H9 (cell line): ENCODE results near the gene FCN2. TPM values are rescaled to one million over a fixed set of nuclear protein-coding genes. Genes with fewer than 3 reads are reported as not detected.

Source experiments
- DNase-seq: peaks from one replicate; pipeline ENCODE4 v3.0.0-alpha.2; 2017
- H2AFZ ChIP-seq: one replicate; pipeline ENCODE4 v1.6.1; 2013; ENCODE audit warnings: mild to moderate bottlenecking, low read length, control low read depth, moderate library complexity
- H2AK5ac ChIP-seq: 2 replicates; pipeline ENCODE4 v1.6.1; 2013; ENCODE audit warnings: low read length, control low read depth, mixed read lengths; ENCODE audit not compliant: insufficient read length
- H2BK120ac ChIP-seq: one replicate; pipeline ENCODE4 v1.6.1; 2013; ENCODE audit warnings: low read depth, mild to moderate bottlenecking, low read length, control low read depth, inconsistent platforms; ENCODE audit not compliant: poor library complexity, severe bottlenecking
- H2BK12ac ChIP-seq: 2 replicates; pipeline ENCODE4 v1.6.1; 2013; ENCODE audit warnings: low read length, control low read depth, mixed read lengths, low read depth; ENCODE audit not compliant: insufficient read length
- H2BK15ac ChIP-seq: 2 replicates; pipeline ENCODE4 v1.6.1; 2013; ENCODE audit warnings: low read depth, low read length, control low read depth
- H2BK20ac ChIP-seq: one replicate; pipeline ENCODE4 v1.6.1; 2013; ENCODE audit warnings: low read depth, mild to moderate bottlenecking, low read length, control low read depth, inconsistent platforms; ENCODE audit not compliant: poor library complexity, severe bottlenecking
- H2BK5ac ChIP-seq: 2 replicates; pipeline ENCODE4 v1.6.1; 2013; ENCODE audit warnings: low read length, control low read depth, mixed read lengths; ENCODE audit not compliant: insufficient read length
- H3K14ac ChIP-seq: 2 replicates; pipeline ENCODE4 v1.6.1; 2013; ENCODE audit warnings: low read length, control low read depth; ENCODE audit not compliant: insufficient read depth
- H3K18ac ChIP-seq: 2 replicates; pipeline ENCODE4 v1.6.1; 2013; ENCODE audit warnings: low read depth, mild to moderate bottlenecking, mixed read lengths, low read length, control low read depth; ENCODE audit not compliant: insufficient read length
- H3K23ac ChIP-seq: 2 replicates; pipeline ENCODE4 v1.6.1; 2013; ENCODE audit warnings: low read length, control low read depth, mixed read lengths, low read depth; ENCODE audit not compliant: insufficient read length
- H3K23me2 ChIP-seq: 2 replicates; pipeline ENCODE4 v1.6.1; 2013; ENCODE audit warnings: low read depth, mild to moderate bottlenecking, mixed read lengths, low read length, control low read depth; ENCODE audit not compliant: insufficient read length, poor library complexity, severe bottlenecking
- H3K27ac ChIP-seq: 2 replicates; pipeline ENCODE4 v1.5.1; 2013; ENCODE audit warnings: low read length, control low read depth, mixed read lengths, low read depth; ENCODE audit not compliant: insufficient read length
- H3K27me3 ChIP-seq: 2 replicates; pipeline ENCODE4 v1.6.1; 2013; ENCODE audit warnings: low read length, control low read depth, inconsistent platforms; ENCODE audit not compliant: insufficient read depth
- H3K4ac ChIP-seq: 2 replicates; pipeline ENCODE4 v1.6.1; 2013; ENCODE audit warnings: low read depth, mild to moderate bottlenecking, control low read depth, inconsistent platforms, low read length, moderate library complexity
- H3K4me1 ChIP-seq: 2 replicates; pipeline ENCODE4 v1.6.1; 2013; ENCODE audit warnings: low read length, control low read depth, inconsistent platforms; ENCODE audit not compliant: insufficient read depth
- H3K4me2 ChIP-seq: 2 replicates; pipeline ENCODE4 v1.6.1; 2013; ENCODE audit warnings: low read length, control low read depth, mixed read lengths; ENCODE audit not compliant: insufficient read length, insufficient read depth
- H3K56ac ChIP-seq: 2 replicates; pipeline ENCODE4 v1.6.1; 2013; ENCODE audit warnings: low read depth, mild to moderate bottlenecking, mixed read lengths, low read length, control low read depth; ENCODE audit not compliant: insufficient read length
- H3K79me1 ChIP-seq: 2 replicates; pipeline ENCODE4 v1.6.1; 2013; ENCODE audit warnings: low read depth, mild to moderate bottlenecking, moderate library complexity, low read length, control low read depth, inconsistent platforms; ENCODE audit not compliant: insufficient read depth, poor library complexity, severe bottlenecking
- H3K79me2 ChIP-seq: 2 replicates; pipeline ENCODE4 v1.6.1; 2013; ENCODE audit warnings: low read length, control low read depth, inconsistent platforms; ENCODE audit not compliant: insufficient read depth
- H3K9ac ChIP-seq: 2 replicates; pipeline ENCODE4 v1.6.1; 2013; ENCODE audit warnings: low read length, control low read depth, mixed read lengths; ENCODE audit not compliant: insufficient read length; ENCODE audit errors: extremely low read depth
- H3K9me3 ChIP-seq: one replicate; pipeline ENCODE4 v1.6.1; 2013; ENCODE audit warnings: low read depth, low read length, inconsistent platforms; ENCODE audit not compliant: control insufficient read depth
- H3T11ph ChIP-seq: one replicate; pipeline ENCODE4 v1.6.1; 2013; ENCODE audit warnings: mild to moderate bottlenecking, low read length, control low read depth, inconsistent platforms
- H4K20me1 ChIP-seq: one replicate; pipeline ENCODE4 v1.6.1; 2013; ENCODE audit not compliant: control insufficient read depth, insufficient read length, insufficient read depth
- H4K5ac ChIP-seq: 2 replicates; pipeline ENCODE4 v1.6.1; 2013; ENCODE audit warnings: low read depth, mild to moderate bottlenecking, mixed read lengths, low read length, control low read depth; ENCODE audit not compliant: insufficient read length
- H4K8ac ChIP-seq: replicated peaks from 2 replicates; pipeline ENCODE4 v1.6.1; 2013; ENCODE audit warnings: low read length, control low read depth, mixed read lengths, low read depth; ENCODE audit not compliant: insufficient read length
- H4K91ac ChIP-seq: 2 replicates; pipeline ENCODE4 v1.6.1; 2013; ENCODE audit warnings: low read depth, mild to moderate bottlenecking, moderate library complexity, mixed read lengths, low read length, control low read depth; ENCODE audit not compliant: insufficient read length
- H3K27ac Mint-ChIP-seq, 3 experiments: 2 replicates in 2 of 3; 3 replicates in 1 of 3; pipeline ENCODE4 v1.8.0; 2020 to 2021; ENCODE audit warnings: mixed read lengths in 3 of 3, mild to moderate bottlenecking in 1 of 3, moderate library complexity in 1 of 3
- H3K27me3 Mint-ChIP-seq: 2 replicates; pipeline ENCODE4 v1.8.0; 2021; ENCODE audit warnings: low read depth, mild to moderate bottlenecking, moderate library complexity, mixed read lengths
- H3K36me3 Mint-ChIP-seq, 3 experiments: 2 replicates in 2 of 3; 3 replicates in 1 of 3; pipeline ENCODE4 v1.8.0; 2020 to 2021; ENCODE audit warnings: low read depth in 3 of 3, mixed read lengths in 3 of 3; ENCODE audit not compliant: insufficient read depth in 1 of 3
- H3K4me1 Mint-ChIP-seq, 2 experiments: 2 replicates each; pipeline ENCODE4 v1.8.0; 2020; ENCODE audit warnings: mixed read lengths in 2 of 2
- H3K4me3 Mint-ChIP-seq, 2 experiments: 2 replicates in 1 of 2; 3 replicates in 1 of 2; pipeline ENCODE4 v1.8.0; 2020 to 2021; ENCODE audit warnings: mild to moderate bottlenecking in 2 of 2, mixed read lengths in 2 of 2, moderate library complexity in 1 of 2
- H3K9me3 Mint-ChIP-seq, 2 experiments: 2 replicates in 1 of 2; 3 replicates in 1 of 2; pipeline ENCODE4 v1.8.0; 2020; ENCODE audit warnings: mild to moderate bottlenecking in 2 of 2, mixed read lengths in 2 of 2, moderate library complexity in 1 of 2
- CTCF ChIP-seq: fragments of 200-600 bp; sonication (generic); conservative IDR thresholded peaks from 3 replicates; pipeline ENCODE4 v1.8.0; 2021; ENCODE audit warnings: antibody characterized with exemption, mild to moderate bottlenecking
- WGBS: extraction: QIAGEN DNeasy Blood & Tissue Kit; methylation state at CpG from one replicate; pipeline ENCODE4 v1.1.7; 2013; ENCODE audit warnings: missing lambda C conversion rate, low lambda C conversion rate, mixed read lengths; ENCODE audit not compliant: insufficient read length; ENCODE audit errors: extremely low coverage; 5-methylcytosine and 5-hydroxymethylcytosine counted together
- total RNA-seq: library from RNA; stranded (reverse); gene quantifications from 2 replicates; pipeline ENCODE4 v1.2.1, GENCODE V29; 2021

Gene FCN2
- total RNA-seq, 1 experiment from 2014 or later: not detected

- no peaks in the 10 kb centered on the region for H3K27me3 ChIP-seq
- H3K9ac ChIP-seq: no peak overlapping the region
- WGBS: no CpG with 5 or more reads among the region's 18 CpGs
- H4K91ac ChIP-seq: no peak overlapping the region
- H3K27ac ChIP-seq: no peak overlapping the region
- H3K23me2 ChIP-seq: no peaks in the 10 kb centered on the region
- no peak overlapping the region for H3T11ph ChIP-seq
- H4K8ac ChIP-seq: no peak overlapping the region
- H4K20me1 ChIP-seq: no peaks in the 10 kb centered on the region
- H3K4me2 ChIP-seq: no peak overlapping the region
- no peaks in the 10 kb centered on the region for H3K79me2 ChIP-seq
- Mint-ChIP-seq H3K4me3 (no peak overlapping the region), H3K27me3 (no peaks in the 10 kb centered on the region), H3K9me3 (peaks cover 0 to 2% of the 10 kb centered on the region in 2 experiments; a peak in 2 of 5 replicates), H3K4me1 (peaks cover 0 to 4% of the 10 kb centered on the region in 2 experiments; a peak in 1 of 4 replicates), H3K27ac (no peak overlapping the region), H3K36me3 (no peaks in the 10 kb centered on the region)
- no peak overlapping the region for H2BK120ac ChIP-seq
- no peak overlapping the region for H3K14ac ChIP-seq
- H4K5ac ChIP-seq: no peak overlapping the region
- H2BK20ac ChIP-seq: no peak overlapping the region
- no peak overlapping the region for H3K18ac ChIP-seq
- H3K4me1 ChIP-seq: no peaks in the 10 kb centered on the region
- no peak overlapping the region for H2BK15ac ChIP-seq
- H2BK5ac ChIP-seq: no peak overlapping the region
- H3K23ac ChIP-seq: no peak overlapping the region
- H3K9me3 ChIP-seq: no peaks in the 10 kb centered on the region
- DNase-seq: no peak
- H2AFZ ChIP-seq: no peak overlapping the region
- H2BK12ac ChIP-seq: no peak overlapping the region
- no peak overlapping the region for H2AK5ac ChIP-seq
- H3K56ac ChIP-seq: no peak overlapping the region
- no peak for TF ChIP-seq CTCF
- no peak overlapping the region for H3K4ac ChIP-seq
- no peaks in the 10 kb centered on the region for H3K79me1 ChIP-seq
These were observed 36.9 kb upstream of the FCN2 start for GRCh38 chr9:134843740-134844139.
